ENCODE measurements around the gene GIMAP8. TPM values are rescaled to one million over a fixed set of nuclear protein-coding genes. Genes with fewer than 3 reads are reported as not detected.
"Not testable (repeated sequence)": the region's sequence is repeated elsewhere in the genome, so short reads cannot be mapped to it uniquely, and the experiment has no call there.

Gene GIMAP8
- total RNA-seq, 1 donor from 2014 or later, result not detected

DNA sequence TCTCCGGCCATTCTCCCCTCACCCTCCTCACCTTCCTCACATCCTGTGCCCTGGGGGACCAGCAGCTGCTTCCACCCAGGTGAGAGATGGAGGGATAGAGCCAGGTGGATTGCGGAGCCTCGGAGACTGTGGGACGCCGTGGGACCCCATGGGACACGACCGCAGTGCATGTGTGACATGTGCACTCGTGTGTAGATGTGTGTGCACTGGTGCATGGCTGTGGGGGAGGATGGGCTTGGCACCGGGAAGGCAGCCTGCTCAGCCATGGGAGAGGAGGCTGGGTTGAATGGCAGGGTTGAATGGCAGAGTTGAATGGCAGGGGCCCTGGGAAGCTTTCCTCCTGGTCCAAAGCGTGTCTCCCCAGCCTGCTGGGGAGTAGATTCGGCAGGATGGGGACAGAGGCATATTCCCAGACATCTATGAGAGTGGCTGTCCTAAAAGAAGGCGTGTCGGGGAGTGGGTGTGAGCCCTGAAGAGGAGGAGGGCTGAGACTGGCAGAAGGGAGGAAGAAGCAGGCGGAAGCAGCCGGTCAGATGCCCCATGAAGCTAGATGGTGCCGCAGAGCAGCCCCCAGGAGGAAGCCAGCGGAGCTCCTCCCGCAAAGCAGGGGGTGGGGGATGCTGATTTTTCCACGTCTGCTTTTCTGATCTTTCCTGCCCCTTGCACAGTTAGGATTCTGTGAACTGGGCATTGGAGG is 815 bp downstream of the GIMAP8 start:
- H3K27me3 Mint-ChIP-seq, result peaks cover 39% of the 10 kb centered on the region
- no peak overlapping the region for H3K4me3 Mint-ChIP-seq (ENCODE audit: low read depth)
- DNase-seq (ENCODE audit: low spot score, unreplicated experiment), result no peak
- no peak overlapping the region for H3K27ac Mint-ChIP-seq
- H3K9me3 Mint-ChIP-seq (ENCODE audit: low read depth), result peaks cover under 1% of the 10 kb centered on the region
- no peaks in the 10 kb centered on the region for H3K36me3 Mint-ChIP-seq (ENCODE audit: insufficient read depth)
- TF ChIP-seq, protein P1, sequence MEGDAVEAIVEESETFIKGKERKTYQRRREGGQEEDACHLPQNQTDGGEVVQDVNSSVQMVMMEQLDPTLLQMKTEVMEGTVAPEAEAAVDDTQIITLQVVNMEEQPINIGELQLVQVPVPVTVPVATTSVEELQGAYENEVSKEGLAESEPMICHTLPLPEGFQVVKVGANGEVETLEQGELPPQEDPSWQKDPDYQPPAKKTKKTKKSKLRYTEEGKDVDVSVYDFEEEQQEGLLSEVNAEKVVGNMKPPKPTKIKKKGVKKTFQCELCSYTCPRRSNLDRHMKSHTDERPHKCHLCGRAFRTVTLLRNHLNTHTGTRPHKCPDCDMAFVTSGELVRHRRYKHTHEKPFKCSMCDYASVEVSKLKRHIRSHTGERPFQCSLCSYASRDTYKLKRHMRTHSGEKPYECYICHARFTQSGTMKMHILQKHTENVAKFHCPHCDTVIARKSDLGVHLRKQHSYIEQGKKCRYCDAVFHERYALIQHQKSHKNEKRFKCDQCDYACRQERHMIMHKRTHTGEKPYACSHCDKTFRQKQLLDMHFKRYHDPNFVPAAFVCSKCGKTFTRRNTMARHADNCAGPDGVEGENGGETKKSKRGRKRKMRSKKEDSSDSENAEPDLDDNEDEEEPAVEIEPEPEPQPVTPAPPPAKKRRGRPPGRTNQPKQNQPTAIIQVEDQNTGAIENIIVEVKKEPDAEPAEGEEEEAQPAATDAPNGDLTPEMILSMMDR (IDR thresholded peaks at IDR 0.05; ENCODE audit: unreplicated experiment), result no peak
- H3K4me1 Mint-ChIP-seq (ENCODE audit: low read depth), result peaks cover 2% of the 10 kb centered on the region

- TF ChIP-seq, protein P1 (IDR thresholded peaks at IDR 0.05; ENCODE audit: unreplicated experiment), result no peak
- peaks cover 3% of the 10 kb centered on the region for H3K9me3 Mint-ChIP-seq (ENCODE audit: low read depth)
- no peak for DNase-seq (ENCODE audit: low spot score, unreplicated experiment)
- H3K27ac Mint-ChIP-seq, result no peak overlapping the region
- no peaks in the 10 kb centered on the region for H3K36me3 Mint-ChIP-seq (ENCODE audit: insufficient read depth)
- H3K27me3 Mint-ChIP-seq, result peaks cover 37% of the 10 kb centered on the region
- H3K4me3 Mint-ChIP-seq (ENCODE audit: low read depth), result no peak overlapping the region
- no peaks in the 10 kb centered on the region for H3K4me1 Mint-ChIP-seq (ENCODE audit: low read depth)
Measured at GRCh38 chr7:150451833-150452461, 1.5 kb downstream of the GIMAP8 start.

- Mint-ChIP-seq H3K27me3 (peaks cover 34% of the 10 kb centered on the region), H3K4me1 (ENCODE audit: low read depth) (no peaks in the 10 kb centered on the region), H3K36me3 (ENCODE audit: insufficient read depth) (no peaks in the 10 kb centered on the region), H3K4me3 (ENCODE audit: low read depth) (no peak overlapping the region), H3K9me3 (ENCODE audit: low read depth) (peaks cover 11% of the 10 kb centered on the region), H3K27ac (no peak overlapping the region)
- DNase-seq (ENCODE audit: low spot score, unreplicated experiment), result no peak
- TF ChIP-seq, protein P1 (IDR thresholded peaks at IDR 0.05; ENCODE audit: unreplicated experiment), result no peak
Measured at GRCh38 chr7:150453181-150453580, 2.8 kb downstream of the GIMAP8 start.

GRCh38 chr7:150453892-150454291 is 3.5 kb downstream of the GIMAP8 start:
- Mint-ChIP-seq H3K9me3 (ENCODE audit: low read depth) (peaks cover 14% of the 10 kb centered on the region), H3K4me3 (ENCODE audit: low read depth) (no peak overlapping the region), H3K4me1 (ENCODE audit: low read depth) (no peaks in the 10 kb centered on the region), H3K27me3 (peaks cover 29% of the 10 kb centered on the region), H3K36me3 (ENCODE audit: insufficient read depth) (no peaks in the 10 kb centered on the region), H3K27ac (no peak overlapping the region)
- TF ChIP-seq, protein P1 (IDR thresholded peaks at IDR 0.05; ENCODE audit: unreplicated experiment), result no peak
- DNase-seq (ENCODE audit: low spot score, unreplicated experiment), result no peak

- peaks cover 23% of the 10 kb centered on the region for H3K9me3 Mint-ChIP-seq (ENCODE audit: low read depth)
- H3K27ac Mint-ChIP-seq; H3K27me3 Mint-ChIP-seq; DNase-seq (ENCODE audit: low spot score, unreplicated experiment); H3K4me1 Mint-ChIP-seq (ENCODE audit: low read depth); H3K4me3 Mint-ChIP-seq (ENCODE audit: low read depth); H3K36me3 Mint-ChIP-seq (ENCODE audit: insufficient read depth): not testable (repeated sequence)
Measured at GRCh38 chr7:150457064-150457463, 6.6 kb downstream of the GIMAP8 start.

DNA sequence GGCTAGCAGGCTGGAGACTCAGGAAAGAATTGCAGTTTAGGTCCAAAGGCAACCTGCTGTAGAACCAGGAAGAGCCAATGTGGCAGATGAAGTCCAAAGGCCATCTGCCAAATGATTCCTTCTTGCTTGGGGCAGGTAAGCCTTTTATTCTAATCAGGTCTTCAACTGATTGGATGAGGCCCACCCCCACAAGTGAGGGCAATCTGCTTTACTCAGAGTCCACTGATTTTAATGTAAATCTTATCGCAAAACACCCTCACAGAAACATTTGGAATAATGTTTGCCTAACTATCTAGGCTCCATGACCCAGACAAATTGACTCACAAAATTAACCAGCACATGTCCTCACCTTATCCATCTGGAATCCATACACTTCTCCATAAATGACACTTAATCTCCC is 7.8 kb downstream of the GIMAP8 start:
- TF ChIP-seq, protein P1 (IDR thresholded peaks at IDR 0.05; ENCODE audit: unreplicated experiment), result no peak
- no peak overlapping the region for H3K27ac Mint-ChIP-seq
- peaks cover 32% of the 10 kb centered on the region for H3K9me3 Mint-ChIP-seq (ENCODE audit: low read depth)
- no peaks in the 10 kb centered on the region for H3K36me3 Mint-ChIP-seq (ENCODE audit: insufficient read depth)
- DNase-seq (ENCODE audit: low spot score, unreplicated experiment), result no peak
- H3K4me1 Mint-ChIP-seq (ENCODE audit: low read depth), result no peaks in the 10 kb centered on the region
- no peak overlapping the region for H3K4me3 Mint-ChIP-seq (ENCODE audit: low read depth)
- H3K27me3 Mint-ChIP-seq, result no peaks in the 10 kb centered on the region

All from progenitor cell of endocrine pancreas (in vitro differentiated cells).